Measurements from ENCODE around the gene NPTX1. TPM values are rescaled to one million over a fixed set of nuclear protein-coding genes. Genes with fewer than 3 reads are reported as not detected.

Gene NPTX1
- total RNA-seq, 1 donor from 2014 or later: 1.3 TPM

GRCh38 chr17:80476877-80477646 is 655 bp upstream of the NPTX1 start:
- DNase-seq: no peak
- Histone ChIP-seq H3K27ac (no peak overlapping the region), H3K4me3 (peak overlapping the region; percentile 10), H3K27me3 (peaks cover 96% of the 10 kb centered on the region), H3K4me1 (peaks cover 33% of the 10 kb centered on the region), H3K36me3 (no peaks in the 10 kb centered on the region), H3K9me3 (no peaks in the 10 kb centered on the region)
- TF ChIP-seq CTCF (IDR thresholded peaks at IDR 0.05): no peak
- intact Hi-C loops (cut with DNase I): no loop called here
- no peak for ATAC-seq

- TF ChIP-seq CTCF (IDR thresholded peaks at IDR 0.05): no peak
- peaks cover 89% of the 10 kb centered on the region for H3K27me3 ChIP-seq
- peaks cover 33% of the 10 kb centered on the region for H3K4me1 ChIP-seq
- no peaks in the 10 kb centered on the region for H3K36me3 ChIP-seq
- DNase-seq (no peak), ATAC-seq (no peak)
- intact Hi-C loops (cut with DNase I): no loop called here
- no peak overlapping the region for H3K27ac ChIP-seq
- H3K9me3 ChIP-seq: no peaks in the 10 kb centered on the region
- H3K4me3 ChIP-seq: no peak overlapping the region
Measured at GRCh38 chr17:80474961-80475909, 1.2 kb downstream of the NPTX1 start.

- DNase-seq (no peak), ATAC-seq (no peak)
- Histone ChIP-seq H3K27ac (no peak overlapping the region), H3K27me3 (peaks cover 89% of the 10 kb centered on the region), H3K4me1 (peaks cover 33% of the 10 kb centered on the region), H3K4me3 (no peak overlapping the region), H3K9me3 (no peaks in the 10 kb centered on the region), H3K36me3 (no peaks in the 10 kb centered on the region)
- no peak for TF ChIP-seq CTCF (IDR thresholded peaks at IDR 0.05)
- intact Hi-C loops (cut with DNase I): no loop called here
Measured at GRCh38 chr17:80474231-80474960, 2.0 kb downstream of the NPTX1 start.

- no peak for DNase-seq
- no peak overlapping the region for H3K4me3 ChIP-seq
- no peaks in the 10 kb centered on the region for H3K9me3 ChIP-seq
- H3K36me3 ChIP-seq: no peaks in the 10 kb centered on the region
- H3K27ac ChIP-seq: no peak overlapping the region
- ATAC-seq: no peak
- intact Hi-C loops (cut with DNase I): no loop called here
- TF ChIP-seq CTCF (IDR thresholded peaks at IDR 0.05): no peak
- H3K4me1 ChIP-seq: peaks cover 29% of the 10 kb centered on the region
- peaks cover 89% of the 10 kb centered on the region for H3K27me3 ChIP-seq
Measured at GRCh38 chr17:80473701-80474100, 2.7 kb downstream of the NPTX1 start.

GRCh38 chr17:80472996-80473395 is 3.4 kb downstream of the NPTX1 start:
- H3K9me3 ChIP-seq: no peaks in the 10 kb centered on the region
- peaks cover 22% of the 10 kb centered on the region for H3K4me1 ChIP-seq
- no peak overlapping the region for H3K27ac ChIP-seq
- no peaks in the 10 kb centered on the region for H3K36me3 ChIP-seq
- no peak for ATAC-seq
- H3K27me3 ChIP-seq: peaks cover 88% of the 10 kb centered on the region
- intact Hi-C loops (cut with DNase I): no loop called here
- no peak for TF ChIP-seq CTCF (IDR thresholded peaks at IDR 0.05)
- no peak for DNase-seq
- H3K4me3 ChIP-seq: no peak overlapping the region

Data from upper lobe of right lung (tissue), 1 donor.